HepG2 (cell line): ENCODE data around the gene GFY. TPM values are rescaled to one million over a fixed set of nuclear protein-coding genes. Genes with fewer than 3 reads are reported as not detected.

Source experiments
- AFF4 ChIP-seq: sonication (generic); formaldehyde crosslinking; IDR thresholded peaks from 2 replicates; pipeline ENCODE4 v1.4.0; 2020; ENCODE audit warnings: missing genetic modification reagents
- BRD4 ChIP-seq: sonication (generic); formaldehyde crosslinking; IDR thresholded peaks from 2 replicates; pipeline ENCODE4 v1.4.0; 2020; ENCODE audit warnings: missing genetic modification reagents
- GABPA ChIP-seq, 2 experiments: IDR thresholded peaks; 2 replicates each; pipeline ENCODE4 v1.6.1; 2011 to 2016; ENCODE audit warnings: low read depth in 2 of 2, low read length in 1 of 2, missing biosample characterization in 1 of 2, missing genetic modification characterization in 1 of 2
- NCOA5 ChIP-seq: sonication (generic); formaldehyde crosslinking; IDR thresholded peaks from 2 replicates; pipeline ENCODE4 v1.4.0; 2020; ENCODE audit warnings: missing genetic modification reagents
- NCOR1 ChIP-seq: fragments of 200-600 bp; sonication (generic); IDR thresholded peaks from 2 replicates; pipeline ENCODE4 v1.7.0; 2017; ENCODE audit warnings: antibody characterized with exemption, low read length, borderline replicate concordance
- NFIC ChIP-seq: IDR thresholded peaks from 2 replicates; pipeline ENCODE4 v1.6.1; 2012; ENCODE audit warnings: mild to moderate bottlenecking, low read length, inconsistent platforms
- PITX1 ChIP-seq: sonication (generic); formaldehyde crosslinking; IDR thresholded peaks from 2 replicates; pipeline ENCODE4 v1.5.1; 2020; ENCODE audit warnings: mild to moderate bottlenecking, missing genetic modification reagents
- SMAD1 ChIP-seq: sonication (generic); formaldehyde crosslinking; IDR thresholded peaks from 2 replicates; pipeline ENCODE4 v1.4.0; 2020; ENCODE audit warnings: missing genetic modification reagents, low read depth, mild to moderate bottlenecking, borderline replicate concordance
- SSRP1 ChIP-seq: IDR thresholded peaks from 2 replicates; pipeline ENCODE4 v1.6.1; 2016; ENCODE audit warnings: control low read depth
- ZBTB20 ChIP-seq: sonication (generic); formaldehyde crosslinking; IDR thresholded peaks from 2 replicates; pipeline ENCODE4 v1.8.1; 2023; ENCODE audit warnings: missing genetic modification reagents, low read depth, mild to moderate bottlenecking, borderline replicate concordance
- ZFP36L1 ChIP-seq: sonication (generic); formaldehyde crosslinking; IDR thresholded peaks from 2 replicates; pipeline ENCODE4 v1.8.0; 2022; ENCODE audit warnings: mild to moderate bottlenecking, missing genetic modification reagents, moderate library complexity
- ZFYVE20 ChIP-seq: sonication (generic); formaldehyde crosslinking; IDR thresholded peaks from 2 replicates; pipeline ENCODE4 v1.8.0; 2023; ENCODE audit warnings: low read depth, mild to moderate bottlenecking, moderate library complexity, missing genetic modification reagents, borderline replicate concordance
- ZIK1 ChIP-seq: sonication (generic); formaldehyde crosslinking; IDR thresholded peaks from 2 replicates; pipeline ENCODE4 v1.5.0; 2020; ENCODE audit warnings: mild to moderate bottlenecking, low read depth, missing genetic modification reagents, borderline replicate concordance
- ZNF350 ChIP-seq: sonication (generic); formaldehyde crosslinking; IDR thresholded peaks from 2 replicates; pipeline ENCODE4 v1.4.0; 2020; ENCODE audit warnings: mild to moderate bottlenecking, low read depth, missing genetic modification reagents, borderline replicate concordance
- ZNF503 ChIP-seq: sonication (generic); formaldehyde crosslinking; IDR thresholded peaks from 2 replicates; pipeline ENCODE4 v1.4.0; 2020; ENCODE audit warnings: missing genetic modification reagents
- ZNF7 ChIP-seq: IDR thresholded peaks from 2 replicates; pipeline ENCODE4 v1.6.1; 2016; ENCODE audit warnings: missing biosample characterization, missing genetic modification reagents
- ZSCAN31 ChIP-seq: sonication (generic); formaldehyde crosslinking; IDR thresholded peaks from 2 replicates; pipeline ENCODE4 v1.5.0; 2020; ENCODE audit warnings: low read depth, mild to moderate bottlenecking, missing genetic modification reagents
- polyA plus RNA-seq, 8 experiments: library from polyadenylated mRNA; depleted of rRNA in 3 of 8; stranded (reverse) in 7 of 8; unstranded in 1 of 8; fragments of >200 nt; fragmentation: Illumina TruSeq in 4 of 8; extraction: Trizol in 4 of 8; gene quantifications; 2 replicates each; pipeline versions ENCODE4 v1.2.1 to v1.2.3, GENCODE V29; 2011 to 2016; ENCODE audit warnings: low read depth in 4 of 8, missing spikeins in 1 of 8, mixed read lengths in 1 of 8; ENCODE audit not compliant: insufficient read depth in 1 of 8
- total RNA-seq, 5 experiments: library from RNA; depleted of rRNA; stranded (reverse); fragments of >200 nt; fragmentation: Illumina TruSeq; extraction: Trizol; gene quantifications; 2 replicates each; pipeline ENCODE4 v1.2.3, GENCODE V29; 2016; ENCODE audit warnings: low read depth in 1 of 5
- TF ChIP-seq, protein P1 (sequence below): sonication (generic); formaldehyde crosslinking; IDR thresholded peaks from 2 replicates; pipeline ENCODE4 v1.5.1; 2020; ENCODE audit warnings: mild to moderate bottlenecking, missing genetic modification reagents, moderate library complexity
- TF ChIP-seq, protein P2 (sequence below): IDR thresholded peaks from 2 replicates; pipeline ENCODE4 v1.6.1; 2016; ENCODE audit warnings: missing compliant biosample characterization, missing genetic modification reagents, borderline replicate concordance
- TF ChIP-seq, protein P3 (sequence below): IDR thresholded peaks from 2 replicates; pipeline ENCODE4 v1.6.1; 2016; ENCODE audit warnings: low read depth, borderline replicate concordance

GFY gene
- total and polyA plus RNA-seq, 2 of the 13 experiments (the other 11 are each of a cell fraction or from before 2014, with no cell fraction given), result not detected

DNA sequence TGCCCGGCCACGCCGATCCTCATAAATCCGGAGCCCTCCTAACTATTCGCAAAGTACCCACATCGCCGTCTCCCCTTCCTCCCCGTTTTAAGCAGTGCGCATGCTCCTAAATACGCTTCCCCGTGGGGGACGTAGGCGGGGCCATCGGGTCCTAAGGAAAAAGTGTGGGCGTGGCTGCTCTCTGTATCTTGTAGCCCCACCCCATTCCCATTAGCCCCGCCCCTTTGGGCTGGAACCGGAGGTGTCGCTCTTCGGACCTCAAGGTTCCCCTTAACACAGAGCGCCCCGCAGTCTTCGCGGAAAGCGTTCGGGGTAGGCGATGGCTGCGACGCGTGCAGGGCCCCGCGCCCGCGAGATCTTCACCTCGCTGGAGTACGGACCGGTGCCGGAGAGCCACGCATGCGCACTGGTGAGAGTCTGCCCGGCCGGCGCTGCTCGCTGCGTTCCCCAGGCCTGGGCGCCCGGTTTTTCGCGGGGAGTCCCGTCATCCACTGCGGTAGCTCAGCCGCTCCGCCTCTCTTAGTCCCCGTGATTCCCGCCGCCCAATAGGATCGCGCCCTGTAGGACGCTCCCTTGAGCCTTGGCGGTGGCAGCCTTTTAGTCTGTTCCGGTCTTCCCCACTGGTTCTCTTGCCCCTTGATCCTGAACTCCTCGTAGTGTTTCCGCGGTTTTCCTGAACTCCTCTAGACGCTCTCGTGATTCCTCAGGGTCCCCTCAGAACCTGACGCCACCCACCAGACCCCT, 28.0 kb downstream of the GFY start, which contains the start of gene ALDH16A1 (continued):
- TF ChIP-seq, protein P1, sequence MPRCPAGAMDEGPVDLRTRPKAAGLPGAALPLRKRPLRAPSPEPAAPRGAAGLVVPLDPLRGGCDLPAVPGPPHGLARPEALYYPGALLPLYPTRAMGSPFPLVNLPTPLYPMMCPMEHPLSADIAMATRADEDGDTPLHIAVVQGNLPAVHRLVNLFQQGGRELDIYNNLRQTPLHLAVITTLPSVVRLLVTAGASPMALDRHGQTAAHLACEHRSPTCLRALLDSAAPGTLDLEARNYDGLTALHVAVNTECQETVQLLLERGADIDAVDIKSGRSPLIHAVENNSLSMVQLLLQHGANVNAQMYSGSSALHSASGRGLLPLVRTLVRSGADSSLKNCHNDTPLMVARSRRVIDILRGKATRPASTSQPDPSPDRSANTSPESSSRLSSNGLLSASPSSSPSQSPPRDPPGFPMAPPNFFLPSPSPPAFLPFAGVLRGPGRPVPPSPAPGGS (CRISPR knock-in tag), result peak; percentile 40; the same call in 1 of the 2 replicates
- peak; percentile 52; the same call in 1 of the 2 replicates for TF ChIP-seq ZSCAN31 (CRISPR knock-in tag)
- no peak for TF ChIP-seq BRD4
- TF ChIP-seq ZFP36L1 (CRISPR knock-in tag), result no peak
- TF ChIP-seq, protein P2, sequence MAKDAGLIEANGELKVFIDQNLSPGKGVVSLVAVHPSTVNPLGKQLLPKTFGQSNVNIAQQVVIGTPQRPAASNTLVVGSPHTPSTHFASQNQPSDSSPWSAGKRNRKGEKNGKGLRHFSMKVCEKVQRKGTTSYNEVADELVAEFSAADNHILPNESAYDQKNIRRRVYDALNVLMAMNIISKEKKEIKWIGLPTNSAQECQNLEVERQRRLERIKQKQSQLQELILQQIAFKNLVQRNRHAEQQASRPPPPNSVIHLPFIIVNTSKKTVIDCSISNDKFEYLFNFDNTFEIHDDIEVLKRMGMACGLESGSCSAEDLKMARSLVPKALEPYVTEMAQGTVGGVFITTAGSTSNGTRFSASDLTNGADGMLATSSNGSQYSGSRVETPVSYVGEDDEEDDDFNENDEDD, result peak; percentile 95; the same call in 1 of the 2 replicates
- no peak; the same call in 1 of the 2 replicates for TF ChIP-seq ZBTB20 (CRISPR knock-in tag)
- TF ChIP-seq GABPA (IDR thresholded peaks at IDR 0.05; ENCODE audit: low read depth, low read length), result peak; percentile 22; the same call in 1 of the 2 replicates
- TF ChIP-seq GABPA (CRISPR knock-in tag; IDR thresholded peaks at IDR 0.05; ENCODE audit: low read depth), result peak; percentile 73
- TF ChIP-seq NCOR1, result no peak
- 0 out of 2 replicates have a peak, but pooled peaks have one; percentile 44 for TF ChIP-seq ZFYVE20 (CRISPR knock-in tag)
- no peak for TF ChIP-seq NFIC
- peak; percentile 60 for TF ChIP-seq PITX1 (CRISPR knock-in tag)
- 0 out of 2 replicates have a peak, but pooled peaks have one; percentile 16 for TF ChIP-seq SSRP1 (CRISPR knock-in tag)
- no peak for TF ChIP-seq NCOA5 (CRISPR knock-in tag)
- TF ChIP-seq ZIK1, result peak; percentile 53; the same call in 1 of the 2 replicates
- TF ChIP-seq ZNF503 (CRISPR knock-in tag), result no peak
- TF ChIP-seq AFF4, result no peak
- TF ChIP-seq, protein P3, sequence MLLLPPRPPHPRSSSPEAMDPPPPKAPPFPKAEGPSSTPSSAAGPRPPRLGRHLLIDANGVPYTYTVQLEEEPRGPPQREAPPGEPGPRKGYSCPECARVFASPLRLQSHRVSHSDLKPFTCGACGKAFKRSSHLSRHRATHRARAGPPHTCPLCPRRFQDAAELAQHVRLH (CRISPR knock-in tag), result peak; percentile 41
- no peak for TF ChIP-seq ZNF7 (CRISPR knock-in tag)
- TF ChIP-seq ZNF350 (CRISPR knock-in tag), result peak; percentile 74; the same call in 1 of the 2 replicates
- no peak for TF ChIP-seq SMAD1
